Astrocyte (in vitro differentiated cells and primary cell): Measurements from ENCODE around the gene TMEM269. TPM values are rescaled to one million over a fixed set of nuclear protein-coding genes. Genes with fewer than 3 reads are reported as not detected.

Experiments
- DNase-seq: peaks from one replicate; pipeline ENCODE4 v3.0.0-alpha.2; 2010; ENCODE audit warnings: low read depth
- FAIRE-seq: peaks from 2 replicates; lab custom pipeline; 2011; peaks lifted over from hg19 to GRCh38; lab: Jason Lieb, UNC
- H2AFZ ChIP-seq: 2 replicates; pipeline ENCODE4 v1.6.0; 2012; ENCODE audit warnings: low read depth, low read length, inconsistent platforms
- H3K27ac ChIP-seq: 2 replicates; pipeline ENCODE4 v1.5.1; 2011; ENCODE audit warnings: low read depth, low read length, inconsistent platforms
- H3K27me3 ChIP-seq: 2 replicates; pipeline ENCODE4 v1.6.0; 2011; ENCODE audit warnings: low read length, inconsistent platforms; ENCODE audit not compliant: insufficient read depth
- H3K36me3 ChIP-seq: 2 replicates; pipeline ENCODE4 v1.5.1; 2011; ENCODE audit warnings: low read length, inconsistent platforms; ENCODE audit not compliant: insufficient read depth
- H3K4me1 ChIP-seq: 2 replicates; pipeline ENCODE4 v1.5.1; 2011; ENCODE audit warnings: low read length, inconsistent platforms; ENCODE audit not compliant: insufficient read depth
- H3K4me2 ChIP-seq: 2 replicates; pipeline ENCODE4 v1.6.0; 2012; ENCODE audit warnings: low read length, inconsistent platforms
- H3K4me3 ChIP-seq: 2 replicates; pipeline ENCODE4 v1.5.1; 2011; ENCODE audit warnings: low read depth, mild to moderate bottlenecking, low read length, inconsistent platforms; ENCODE audit not compliant: insufficient read depth
- H3K79me2 ChIP-seq: 2 replicates; pipeline ENCODE4 v1.6.0; 2012; ENCODE audit warnings: mild to moderate bottlenecking, low read length, inconsistent platforms; ENCODE audit not compliant: insufficient read depth
- H3K9ac ChIP-seq: 2 replicates; pipeline ENCODE4 v1.6.0; 2012; ENCODE audit warnings: mild to moderate bottlenecking, low read length, inconsistent platforms
- H3K9me3 ChIP-seq: 2 replicates; pipeline ENCODE4 v1.5.1; 2012; ENCODE audit warnings: low read depth, mild to moderate bottlenecking, low read length, inconsistent platforms; ENCODE audit not compliant: insufficient read depth
- H4K20me1 ChIP-seq: 2 replicates; pipeline ENCODE4 v1.6.0; 2012; ENCODE audit warnings: low read length, inconsistent platforms; ENCODE audit not compliant: insufficient read depth
- H3K27ac Mint-ChIP-seq: one replicate; pipeline ENCODE4 v1.8.0; 2021; ENCODE audit warnings: mild to moderate bottlenecking, mixed read lengths; ENCODE audit not compliant: unreplicated experiment
- H3K27me3 Mint-ChIP-seq: one replicate; pipeline ENCODE4 v1.8.0; 2021; ENCODE audit warnings: low read depth, mixed read lengths; ENCODE audit not compliant: unreplicated experiment
- H3K36me3 Mint-ChIP-seq: one replicate; pipeline ENCODE4 v1.8.0; 2021; ENCODE audit warnings: low read depth, mixed read lengths; ENCODE audit not compliant: unreplicated experiment
- H3K4me1 Mint-ChIP-seq: one replicate; pipeline ENCODE4 v1.8.0; 2021; ENCODE audit warnings: low read depth, mixed read lengths; ENCODE audit not compliant: unreplicated experiment
- H3K4me3 Mint-ChIP-seq: one replicate; pipeline ENCODE4 v1.8.0; 2021; ENCODE audit warnings: mild to moderate bottlenecking, moderate library complexity, mixed read lengths; ENCODE audit not compliant: unreplicated experiment
- H3K9me3 Mint-ChIP-seq: one replicate; pipeline ENCODE4 v1.8.0; 2021; ENCODE audit warnings: mild to moderate bottlenecking, mixed read lengths; ENCODE audit not compliant: unreplicated experiment
- CTCF ChIP-seq: IDR thresholded peaks from 2 replicates; pipeline ENCODE4 v1.5.1; 2011; ENCODE audit warnings: low read depth, mild to moderate bottlenecking, inconsistent platforms, low read length, moderate library complexity; ENCODE audit not compliant: insufficient read depth
- EZH2 ChIP-seq: IDR thresholded peaks from 2 replicates; pipeline ENCODE4 v1.6.1; 2012; ENCODE audit warnings: mild to moderate bottlenecking, low read length, inconsistent platforms; ENCODE audit not compliant: insufficient read depth
- total RNA-seq: library from RNA; stranded (reverse); gene quantifications from 2 replicates; pipeline ENCODE4 v1.2.1, GENCODE V29; 2021

TMEM269 gene
- total RNA-seq, 1 donor from 2014 or later = 0.09 TPM

GRCh38 chr1:42741706-42742105 is 43.1 kb upstream of the TMEM269 start:
- Mint-ChIP-seq H3K27ac (no peak overlapping the region), H3K4me1 (peaks cover 5% of the 10 kb centered on the region), H3K9me3 (peaks cover 2% of the 10 kb centered on the region), H3K4me3 (no peak overlapping the region), H3K27me3 (peaks cover 3% of the 10 kb centered on the region), H3K36me3 (peaks cover 9% of the 10 kb centered on the region)
- Histone ChIP-seq H3K9ac (no peak overlapping the region), H3K4me1 (no peaks in the 10 kb centered on the region), H3K27me3 (no peaks in the 10 kb centered on the region), H3K4me2 (no peak overlapping the region), H4K20me1 (peaks cover 18% of the 10 kb centered on the region), H3K4me3 (no peak overlapping the region), H3K27ac (no peak overlapping the region), H2AFZ (no peak overlapping the region), H3K9me3 (no peaks in the 10 kb centered on the region), H3K36me3 (no peaks in the 10 kb centered on the region), H3K79me2 (no peaks in the 10 kb centered on the region)
- no peak for FAIRE-seq
- no peak for DNase-seq
- no peak for TF ChIP-seq EZH2
- TF ChIP-seq CTCF = no peak

- peaks cover 3% of the 10 kb centered on the region for H3K27me3 Mint-ChIP-seq
- Histone ChIP-seq H3K9me3 (no peaks in the 10 kb centered on the region), H3K9ac (no peak overlapping the region), H3K27ac (no peak overlapping the region), H3K4me2 (no peak overlapping the region), H3K36me3 (no peaks in the 10 kb centered on the region), H3K79me2 (no peaks in the 10 kb centered on the region), H2AFZ (no peak overlapping the region), H4K20me1 (peaks cover 22% of the 10 kb centered on the region), H3K27me3 (no peaks in the 10 kb centered on the region), H3K4me1 (no peaks in the 10 kb centered on the region), H3K4me3 (no peak overlapping the region)
- no peak for FAIRE-seq
- peaks cover 13% of the 10 kb centered on the region for H3K36me3 Mint-ChIP-seq
- no peak overlapping the region for H3K27ac Mint-ChIP-seq
- TF ChIP-seq CTCF (no peak), EZH2 (no peak)
- DNase-seq = no peak
- H3K9me3 Mint-ChIP-seq = peaks cover 2% of the 10 kb centered on the region
- H3K4me3 Mint-ChIP-seq = no peak overlapping the region
- peaks cover 5% of the 10 kb centered on the region for H3K4me1 Mint-ChIP-seq
Measured at GRCh38 chr1:42742141-42742540, 42.6 kb upstream of the TMEM269 start.

- Mint-ChIP-seq H3K36me3 (peaks cover 13% of the 10 kb centered on the region), H3K27me3 (peaks cover 3% of the 10 kb centered on the region), H3K27ac (no peak overlapping the region), H3K4me3 (no peak overlapping the region), H3K4me1 (peaks cover 5% of the 10 kb centered on the region), H3K9me3 (peaks cover 2% of the 10 kb centered on the region)
- Histone ChIP-seq H3K4me2 (no peak overlapping the region), H3K27ac (no peak overlapping the region), H4K20me1 (peaks cover 29% of the 10 kb centered on the region), H3K4me3 (no peak overlapping the region), H3K9me3 (no peaks in the 10 kb centered on the region), H3K4me1 (no peaks in the 10 kb centered on the region), H3K9ac (no peak overlapping the region), H2AFZ (no peak overlapping the region), H3K79me2 (no peaks in the 10 kb centered on the region), H3K27me3 (no peaks in the 10 kb centered on the region), H3K36me3 (peaks cover 3% of the 10 kb centered on the region)
- no peak for TF ChIP-seq CTCF
- no peak for TF ChIP-seq EZH2
- FAIRE-seq = no peak
- no peak for DNase-seq
Measured at GRCh38 chr1:42742617-42743316, 42.0 kb upstream of the TMEM269 start.
